A549 (cell line): Measurements from ENCODE around the gene VENTX.

ENCODE experiments used
- CTCF ChIP-seq: fragments of >200 bp; sonication (Bioruptor Twin); formaldehyde crosslinking; IDR thresholded peaks from 3 replicates; pipeline ENCODE4 v1.5.1; 2016
- EHMT2 ChIP-seq: fragments of 200-600 bp; sonication (generic); IDR thresholded peaks from 2 replicates; pipeline ENCODE4 v1.6.1; 2016; ENCODE audit warnings: antibody characterized with exemption, low read depth, mild to moderate bottlenecking, moderate library complexity
- EP300 ChIP-seq, 2 experiments: fragments of >200 bp; sonication (Bioruptor Twin); formaldehyde crosslinking; IDR thresholded peaks; 2 replicates in 1 of 2; 3 replicates in 1 of 2; pipeline ENCODE4 v1.6.1; 2016 to 2017
- HMGXB4 ChIP-seq: fragments of 250-450 bp; sonication (Bioruptor Pico); IDR thresholded peaks from 2 replicates; pipeline ENCODE4 v1.5.0; 2021; ENCODE audit warnings: mild to moderate bottlenecking, moderate library complexity, borderline replicate concordance
- HOXA7 ChIP-seq: fragments of 250-450 bp; sonication (Bioruptor Pico); IDR thresholded peaks from 2 replicates; pipeline ENCODE4 v1.5.0; 2020; ENCODE audit warnings: mild to moderate bottlenecking, moderate library complexity
- KDM1A ChIP-seq: fragments of 200-600 bp; sonication (generic); IDR thresholded peaks from 2 replicates; pipeline ENCODE4 v1.6.1; 2016; ENCODE audit warnings: low read depth, mild to moderate bottlenecking
- POLR2A ChIP-seq: IDR thresholded peaks from 2 replicates; pipeline ENCODE4 v1.6.1; 2012; ENCODE audit warnings: mild to moderate bottlenecking, low read length
- REST ChIP-seq: fragments of 200-600 bp; sonication (generic); IDR thresholded peaks from 2 replicates; pipeline ENCODE4 v1.6.1; 2016; ENCODE audit warnings: antibody characterized with exemption, mild to moderate bottlenecking, moderate library complexity
- SREBF2 ChIP-seq: fragments of 450-650 bp; IDR thresholded peaks from 2 replicates; pipeline ENCODE4 v1.6.1; 2014; ENCODE audit warnings: mild to moderate bottlenecking, moderate library complexity
- USF2 ChIP-seq: fragments of 450-650 bp; IDR thresholded peaks from 2 replicates; pipeline ENCODE4 v1.6.1; 2014; ENCODE audit warnings: antibody characterized with exemption
- ZNF302 ChIP-seq: fragments of 250-450 bp; sonication (Bioruptor Pico); IDR thresholded peaks from 2 replicates; pipeline ENCODE4 v1.9.0; 2021; ENCODE audit warnings: inconsistent platforms, mild to moderate bottlenecking, moderate library complexity

DNA sequence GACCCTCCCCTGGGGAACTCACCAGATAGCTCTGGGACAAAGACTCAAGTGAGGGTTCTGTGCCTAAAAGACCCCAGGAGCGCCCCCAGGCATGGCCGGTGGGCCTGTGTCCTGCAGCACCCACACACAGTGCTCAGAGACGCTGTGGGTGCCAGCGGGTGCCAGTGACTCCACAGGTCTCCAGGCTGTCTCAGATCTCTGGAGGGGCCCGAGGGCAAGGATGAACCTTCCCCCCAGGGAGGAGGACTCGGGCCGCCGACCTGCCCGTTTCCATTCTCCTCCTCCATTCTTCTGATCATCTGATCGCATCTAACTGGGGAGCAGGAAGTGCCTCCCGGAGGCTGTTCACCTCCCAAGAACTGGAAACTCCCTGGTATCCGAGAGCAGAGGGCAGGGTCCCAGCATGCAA, 38.0 kb downstream of the VENTX start:
- no peak for TF ChIP-seq ZNF302 (CRISPR knock-in tag)
- TF ChIP-seq REST = no peak
- TF ChIP-seq HOXA7 (CRISPR knock-in tag) = no peak
- TF ChIP-seq POLR2A = no peak
- TF ChIP-seq SREBF2 = no peak
- TF ChIP-seq EP300 (IDR thresholded peaks at IDR 0.05) = no peak
- no peak for TF ChIP-seq CTCF
- no peak for TF ChIP-seq USF2
- no peak for TF ChIP-seq HMGXB4 (CRISPR knock-in tag)
- no peak for TF ChIP-seq KDM1A
- TF ChIP-seq EHMT2 = no peak
